OCI-LY3 (cell line): ENCODE data around the gene CD320.

Experiments used
- H2AFZ ChIP-seq: fragments of 200-600, 300-600 bp; shearing (Covaris generic); 2 replicates; pipeline ENCODE4 v1.6.0; 2014; ENCODE audit warnings: antibody characterized with exemption, low read depth, low read length
- H3K27ac ChIP-seq: fragments of 200-600, 300-600 bp; sonication (generic); 2 replicates; pipeline ENCODE4 v1.5.1; 2014; ENCODE audit warnings: mild to moderate bottlenecking, low read length, moderate library complexity, mixed read lengths
- H3K27me3 ChIP-seq: fragments of 200-600, 300-600 bp; sonication (generic); 2 replicates; pipeline ENCODE4 v1.6.1; 2014; ENCODE audit warnings: low read depth, low read length, mixed read lengths
- H3K36me3 ChIP-seq: fragments of 200-600, 300-600 bp; sonication (generic); replicated peaks from 2 replicates; pipeline ENCODE3; 2014; ENCODE audit warnings: low read depth, low read length, mixed read lengths
- H3K4me1 ChIP-seq: fragments of 300-600, 200-600 bp; sonication (generic); 2 replicates; pipeline ENCODE4 v1.6.1; 2014; ENCODE audit warnings: low read length, mixed read lengths
- H3K4me2 ChIP-seq: fragments of 200-600, 300-600 bp; sonication (generic); 2 replicates; pipeline ENCODE4 v1.6.1; 2014; ENCODE audit warnings: low read length, mixed read lengths
- H3K4me3 ChIP-seq: fragments of 300-600, 200-600 bp; sonication (generic); 2 replicates; pipeline ENCODE4 v1.5.1; 2014; ENCODE audit warnings: antibody characterized with exemption, mild to moderate bottlenecking, low read length, moderate library complexity
- H3K79me2 ChIP-seq: fragments of 300-600, 200-600 bp; shearing (Covaris generic); 2 replicates; pipeline ENCODE4 v1.6.1; 2014; ENCODE audit warnings: mild to moderate bottlenecking, low read length, mixed read lengths
- H3K9ac ChIP-seq: fragments of 300-600, 200-600 bp; shearing (Covaris generic); 2 replicates; pipeline ENCODE4 v1.6.0; 2014; ENCODE audit warnings: mild to moderate bottlenecking, low read length, moderate library complexity
- H3K9me3 ChIP-seq: fragments of 200-600, 300-600 bp; shearing (Covaris generic); 2 replicates; pipeline ENCODE4 v1.6.1; 2014; ENCODE audit warnings: low read length, mixed read lengths; ENCODE audit not compliant: insufficient read depth
- H4K20me1 ChIP-seq: fragments of 200-600, 300-600 bp; sonication (generic); 2 replicates; pipeline ENCODE4 v1.6.1; 2016; ENCODE audit warnings: low read length, mixed read lengths; ENCODE audit not compliant: insufficient read depth
- CTCF ChIP-seq: fragments of 200-600, 300-600 bp; sonication (generic); IDR thresholded peaks from 2 replicates; pipeline ENCODE4 v1.5.1; 2014; ENCODE audit warnings: antibody characterized with exemption, low read length, low read depth
- EZH2phosphoT487 ChIP-seq: fragments of 200-600 bp; shearing (Covaris generic); IDR thresholded peaks from 2 replicates; pipeline ENCODE4 v1.6.1; 2018; ENCODE audit warnings: antibody characterized with exemption, mixed run types, low read depth

Gene CD320

GRCh38 chr19:8256276-8257051 lies 51.7 kb downstream of the CD320 start:
- no peak overlapping the region for H3K4me3 ChIP-seq
- no peaks in the 10 kb centered on the region for H4K20me1 ChIP-seq
- no peaks in the 10 kb centered on the region for H3K27me3 ChIP-seq
- no peaks in the 10 kb centered on the region for H3K79me2 ChIP-seq
- no peaks in the 10 kb centered on the region for H3K36me3 ChIP-seq
- no peak overlapping the region for H3K4me2 ChIP-seq
- TF ChIP-seq EZH2phosphoT487 (no peak), CTCF (no peak)
- no peaks in the 10 kb centered on the region for H3K4me1 ChIP-seq
- no peak overlapping the region for H2AFZ ChIP-seq
- no peak overlapping the region for H3K27ac ChIP-seq
- no peaks in the 10 kb centered on the region for H3K9me3 ChIP-seq
- H3K9ac ChIP-seq: no peak overlapping the region

- no peaks in the 10 kb centered on the region for H3K4me1 ChIP-seq
- TF ChIP-seq EZH2phosphoT487 (no peak), CTCF (no peak)
Observed at GRCh38 chr19:8255426-8256125, 52.6 kb downstream of the CD320 start.

GRCh38 chr19:8254286-8255001 lies 53.7 kb downstream of the CD320 start:
- no peak overlapping the region for H2AFZ ChIP-seq
- no peak overlapping the region for H3K4me2 ChIP-seq
- no peak overlapping the region for H3K9ac ChIP-seq
- H3K36me3 ChIP-seq: no peaks in the 10 kb centered on the region
- no peaks in the 10 kb centered on the region for H3K27me3 ChIP-seq
- TF ChIP-seq CTCF: no peak
- no peak for TF ChIP-seq EZH2phosphoT487
- H3K27ac ChIP-seq: no peak overlapping the region
- no peaks in the 10 kb centered on the region for H3K4me1 ChIP-seq
- H3K4me3 ChIP-seq: no peak overlapping the region
- no peaks in the 10 kb centered on the region for H4K20me1 ChIP-seq
- H3K79me2 ChIP-seq: no peaks in the 10 kb centered on the region
- H3K9me3 ChIP-seq: no peaks in the 10 kb centered on the region

More at GRCh38 chr19:8255426-8256125, 52.6 kb downstream of the CD320 start:
- Histone ChIP-seq H4K20me1 (no peaks in the 10 kb centered on the region), H3K9ac (no peak overlapping the region), H3K4me2 (no peak overlapping the region), H3K79me2 (no peaks in the 10 kb centered on the region), H3K9me3 (no peaks in the 10 kb centered on the region), H2AFZ (no peak overlapping the region), H3K27ac (no peak overlapping the region), H3K4me3 (no peak overlapping the region), H3K27me3 (no peaks in the 10 kb centered on the region), H3K36me3 (no peaks in the 10 kb centered on the region)

GRCh38 chr19:8253678-8254077 lies 54.5 kb downstream of the CD320 start:
- Histone ChIP-seq H2AFZ (no peak overlapping the region), H3K9me3 (no peaks in the 10 kb centered on the region), H3K36me3 (no peaks in the 10 kb centered on the region), H3K27me3 (no peaks in the 10 kb centered on the region), H3K4me2 (no peak overlapping the region), H3K79me2 (no peaks in the 10 kb centered on the region), H3K27ac (no peak overlapping the region), H3K9ac (no peak overlapping the region), H4K20me1 (no peaks in the 10 kb centered on the region), H3K4me1 (no peaks in the 10 kb centered on the region), H3K4me3 (no peak overlapping the region)
- TF ChIP-seq EZH2phosphoT487: no peak
- TF ChIP-seq CTCF: no peak
